SIG-M5 treated with dmso at 0.1 percent for 504 hours (cell line): ENCODE data around the gene BTN1A1.
"Not testable (repeated sequence)": the region's sequence is repeated elsewhere in the genome, so short reads cannot be mapped to it uniquely, and the experiment has no call there.

Experiments used
- DNase-seq: peaks from one replicate; lab custom pipeline; 2025; ENCODE audit not compliant: unreplicated experiment; lab: John Stamatoyannopoulos, UW

Gene BTN1A1

GRCh38 chr6:26500102-26500501 lies at the start of gene BTN1A1:
BTN1A1 (plus strand) TSS chr6:26500303; CDS start chr6:26501287, 984 bp downstream.
- no peak for DNase-seq

GRCh38 chr6:26452631-26453235 lies 47.4 kb upstream of the BTN1A1 start:
- no peak for DNase-seq

GRCh38 chr6:26454631-26455030 lies 45.5 kb upstream of the BTN1A1 start:
- no peak for DNase-seq

GRCh38 chr6:26455357-26455970 lies 44.6 kb upstream of the BTN1A1 start:
- no peak for DNase-seq

GRCh38 chr6:26457264-26457805 lies 42.8 kb upstream of the BTN1A1 start:
- DNase-seq, result no peak

GRCh38 chr6:26457806-26458688 lies 42.1 kb upstream of the BTN1A1 start, which contains the start of gene BTN2A1:
BTN2A1 (plus strand) TSS chr6:26457955; CDS start chr6:26458637, 682 bp downstream.
- DNase-seq, result peak; percentile 89

- no peak for DNase-seq
Measured at GRCh38 chr6:26459023-26459810, 40.9 kb upstream of the BTN1A1 start.

- DNase-seq, result not testable (repeated sequence)
Measured at GRCh38 chr6:26461353-26461752, 38.8 kb upstream of the BTN1A1 start.

- no peak for DNase-seq
Measured at GRCh38 chr6:26464014-26464413, 36.1 kb upstream of the BTN1A1 start.

- DNase-seq, result no peak
Measured at GRCh38 chr6:26464416-26465131, 35.5 kb upstream of the BTN1A1 start.

- no peak for DNase-seq
Measured at GRCh38 chr6:26465776-26466175, 34.3 kb upstream of the BTN1A1 start.

GRCh38 chr6:26468829-26469228 lies 31.3 kb upstream of the BTN1A1 start:
- no peak for DNase-seq

- no peak for DNase-seq
Measured at GRCh38 chr6:26470643-26471042, 29.5 kb upstream of the BTN1A1 start.

- DNase-seq, result no peak
Measured at GRCh38 chr6:26471970-26472369, 28.1 kb upstream of the BTN1A1 start.

GRCh38 chr6:26472549-26473290 lies 27.4 kb upstream of the BTN1A1 start:
- DNase-seq, result no peak

- DNase-seq, result no peak
Measured at GRCh38 chr6:26473429-26473757, 26.7 kb upstream of the BTN1A1 start.

- peak; percentile 95 for DNase-seq
Measured at GRCh38 chr6:26473758-26474438, 26.2 kb upstream of the BTN1A1 start.

- no peak for DNase-seq
Measured at GRCh38 chr6:26474439-26474881, 25.6 kb upstream of the BTN1A1 start.
